Osteoblast (primary cell): ENCODE data around the gene CXADR. TPM values are rescaled to one million over a fixed set of nuclear protein-coding genes. Genes with fewer than 3 reads are reported as not detected.
A peak's percentile ranks its signal among the peaks of the same experiment; 100 is the strongest.

Experiments used
- DNase-seq: peaks from one replicate; pipeline ENCODE4 v3.0.0; 2011; ENCODE audit warnings: low spot score, mixed read lengths; ENCODE audit not compliant: insufficient read length; ENCODE audit errors: missing footprints
- H2AFZ ChIP-seq: 2 replicates; pipeline ENCODE4 v1.6.0; 2011; ENCODE audit warnings: mild to moderate bottlenecking, low read length
- H3K27ac ChIP-seq: 2 replicates; pipeline ENCODE4 v1.5.1; 2011; ENCODE audit warnings: mild to moderate bottlenecking, low read depth, low read length, moderate library complexity
- H3K27me3 ChIP-seq: 2 replicates; pipeline ENCODE4 v1.6.0; 2012; ENCODE audit warnings: mild to moderate bottlenecking, control low read depth, inconsistent platforms, low read length, moderate library complexity; ENCODE audit not compliant: insufficient read depth
- H3K36me3 ChIP-seq: 2 replicates; pipeline ENCODE4 v1.5.1; 2011; ENCODE audit warnings: mild to moderate bottlenecking, low read length, control low read depth, moderate library complexity; ENCODE audit not compliant: insufficient read depth
- H3K4me1 ChIP-seq: 2 replicates; pipeline ENCODE4 v1.5.1; 2011; ENCODE audit warnings: mild to moderate bottlenecking, low read length, control low read depth, moderate library complexity; ENCODE audit not compliant: insufficient read depth
- H3K4me2 ChIP-seq: 2 replicates; pipeline ENCODE4 v1.6.0; 2011; ENCODE audit warnings: mild to moderate bottlenecking, low read length; ENCODE audit not compliant: insufficient read depth
- H3K4me3 ChIP-seq: fragments of 200-600 bp; sonication (generic); 3 replicates; pipeline ENCODE4 v1.5.1; 2012; ENCODE audit warnings: mild to moderate bottlenecking, low read length, inconsistent platforms; ENCODE audit not compliant: insufficient read depth
- H3K79me2 ChIP-seq: 2 replicates; pipeline ENCODE4 v1.6.0; 2012; ENCODE audit warnings: mild to moderate bottlenecking, low read length, control low read depth, inconsistent platforms; ENCODE audit not compliant: insufficient read depth
- H3K9me3 ChIP-seq: 2 replicates; pipeline ENCODE4 v1.5.1; 2011; ENCODE audit warnings: low read depth, low read length, control low read depth
- H4K20me1 ChIP-seq: 2 replicates; pipeline ENCODE4 v1.6.0; 2012; ENCODE audit warnings: mild to moderate bottlenecking, low read length, control low read depth; ENCODE audit not compliant: insufficient read depth
- CTCF ChIP-seq: IDR thresholded peaks from 2 replicates; pipeline ENCODE4 v1.5.1; 2011; ENCODE audit warnings: mild to moderate bottlenecking, low read depth, low read length, moderate library complexity; ENCODE audit errors: extremely low read depth
- total RNA-seq: library from RNA; depleted of rRNA; stranded (reverse); fragments of >200 nt; gene quantifications from 2 replicates; pipeline ENCODE4 v1.2.3, GENCODE V29; 2012

CXADR gene
- total RNA-seq, 1 donor: 0.36 TPM

GRCh38 chr21:17491716-17492414 is 21.0 kb upstream of the CXADR start:
- Histone ChIP-seq H2AFZ (no peak overlapping the region), H3K4me3 (peak overlapping the region; percentile 24), H4K20me1 (no peaks in the 10 kb centered on the region), H3K27ac (peak overlapping the region; percentile 56), H3K9me3 (no peaks in the 10 kb centered on the region), H3K4me1 (peaks cover 18% of the 10 kb centered on the region), H3K79me2 (no peaks in the 10 kb centered on the region), H3K36me3 (no peaks in the 10 kb centered on the region), H3K4me2 (peak overlapping the region; percentile 70), H3K27me3 (peaks cover 35% of the 10 kb centered on the region)
- no peak for TF ChIP-seq CTCF
- DNase-seq: no peak

GRCh38 chr21:17492415-17493168 is 20.3 kb upstream of the CXADR start:
- Histone ChIP-seq H4K20me1 (no peaks in the 10 kb centered on the region), H3K79me2 (no peaks in the 10 kb centered on the region), H2AFZ (no peak overlapping the region), H3K4me3 (no peak overlapping the region), H3K27me3 (peaks cover 39% of the 10 kb centered on the region), H3K4me2 (peak overlapping the region; percentile 70), H3K9me3 (no peaks in the 10 kb centered on the region), H3K27ac (peak overlapping the region; percentile 56), H3K4me1 (peaks cover 18% of the 10 kb centered on the region), H3K36me3 (no peaks in the 10 kb centered on the region)
- no peak for TF ChIP-seq CTCF
- no peak for DNase-seq

GRCh38 chr21:17494051-17494450 is 18.8 kb upstream of the CXADR start:
- Histone ChIP-seq H3K4me2 (no peak overlapping the region), H3K79me2 (no peaks in the 10 kb centered on the region), H2AFZ (no peak overlapping the region), H4K20me1 (no peaks in the 10 kb centered on the region), H3K36me3 (no peaks in the 10 kb centered on the region), H3K27ac (no peak overlapping the region), H3K4me3 (no peak overlapping the region), H3K9me3 (no peaks in the 10 kb centered on the region), H3K27me3 (peaks cover 30% of the 10 kb centered on the region), H3K4me1 (peaks cover 18% of the 10 kb centered on the region)
- TF ChIP-seq CTCF: no peak
- no peak for DNase-seq

GRCh38 chr21:17495680-17496079 is 17.2 kb upstream of the CXADR start:
- H3K4me3 ChIP-seq: no peak overlapping the region
- no peak for TF ChIP-seq CTCF
- no peaks in the 10 kb centered on the region for H4K20me1 ChIP-seq
- no peak for DNase-seq
- H3K79me2 ChIP-seq: no peaks in the 10 kb centered on the region
- no peak overlapping the region for H2AFZ ChIP-seq
- no peak overlapping the region for H3K4me2 ChIP-seq
- H3K27ac ChIP-seq: no peak overlapping the region
- no peaks in the 10 kb centered on the region for H3K9me3 ChIP-seq
- H3K4me1 ChIP-seq: peaks cover 18% of the 10 kb centered on the region
- H3K27me3 ChIP-seq: peaks cover 41% of the 10 kb centered on the region
- H3K36me3 ChIP-seq: no peaks in the 10 kb centered on the region
